NCI-H187 (cell line): ENCODE measurements around the gene UGT1A1.

Source experiments
- DNase-seq, 2 experiments: peaks; one replicate each; lab custom pipeline; 2025; lab: John Stamatoyannopoulos, UW

Gene UGT1A1

GRCh38 chr2:233796254-233796653 lies 36.2 kb downstream of the UGT1A1 start:
- DNase-seq = no peak

- DNase-seq = no peak
Observed at GRCh38 chr2:233798335-233799086, 38.4 kb downstream of the UGT1A1 start.

GRCh38 chr2:233799087-233799665 lies 39.1 kb downstream of the UGT1A1 start:
- DNase-seq = no peak

GRCh38 chr2:233799716-233800115 lies 39.6 kb downstream of the UGT1A1 start:
- no peak for DNase-seq

- no peak for DNase-seq
Observed at GRCh38 chr2:233800208-233800607, 40.1 kb downstream of the UGT1A1 start.

DNA sequence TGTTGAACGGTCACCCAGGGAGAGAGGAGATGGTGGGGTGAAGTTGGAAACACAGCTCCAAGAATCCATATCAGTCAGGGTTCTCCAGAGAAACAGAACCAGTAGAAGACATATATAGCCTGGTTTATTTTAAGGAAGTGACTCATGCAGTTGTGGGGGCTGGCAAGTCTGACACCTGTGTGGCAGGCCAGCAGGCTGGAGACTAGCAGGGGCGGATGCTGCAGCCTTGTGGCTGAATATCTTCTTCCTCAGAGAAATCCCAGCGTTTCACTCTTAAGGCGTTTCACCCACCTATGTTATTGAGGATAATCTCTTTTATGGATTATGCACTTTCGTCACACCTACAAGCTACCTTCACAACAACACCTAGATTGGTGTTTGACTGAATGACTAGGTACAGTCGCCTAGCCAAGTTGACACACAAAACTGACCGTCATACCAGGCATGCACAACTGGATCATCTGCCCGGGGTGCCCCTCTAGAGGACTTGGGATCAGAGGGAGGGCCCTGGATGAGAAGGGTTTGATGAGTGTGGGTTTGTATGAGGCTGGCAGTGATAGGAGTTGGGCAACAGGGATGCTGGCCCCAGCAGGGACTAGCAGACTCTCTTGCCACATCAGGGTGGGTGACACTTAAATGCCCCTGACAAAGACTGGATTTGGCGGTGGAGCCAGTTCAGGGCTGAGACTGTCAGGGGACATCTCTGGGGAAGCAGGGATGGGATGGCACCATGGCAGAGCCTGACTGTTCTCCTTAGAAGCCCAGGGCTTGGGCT lies 41.5 kb downstream of the UGT1A1 start:
- DNase-seq = no peak

DNA sequence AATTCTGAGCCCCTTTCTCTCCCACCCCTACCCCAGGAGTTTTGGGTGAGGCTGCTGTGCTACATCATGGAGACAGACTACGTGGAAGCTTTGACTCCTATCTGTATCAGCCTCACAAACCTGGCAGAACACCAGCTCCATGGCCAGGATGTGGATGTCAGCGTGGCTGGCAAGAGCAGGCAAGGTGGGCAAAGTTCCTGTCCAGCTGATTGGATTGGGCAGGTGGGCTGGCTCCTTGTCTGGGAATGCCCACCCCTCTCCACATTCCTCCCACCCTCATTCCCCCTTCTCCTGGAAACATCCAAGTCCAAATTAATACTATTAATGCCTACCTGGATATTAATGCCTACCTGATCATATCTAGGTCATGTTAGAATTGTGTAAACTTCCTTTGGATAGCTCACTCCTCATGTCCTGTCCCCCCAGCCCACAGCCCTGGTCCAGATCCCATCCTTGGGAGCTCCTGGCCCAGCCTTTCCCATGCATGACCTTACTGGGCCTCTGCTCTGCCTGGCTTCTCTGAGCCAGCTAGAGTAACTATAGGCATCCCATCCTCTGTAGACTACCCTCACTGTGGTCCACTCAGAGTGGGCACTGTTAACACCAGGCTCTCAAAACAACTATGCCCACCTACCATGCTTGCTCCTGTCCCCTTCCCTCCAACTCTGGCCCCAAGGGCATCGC lies 42.2 kb downstream of the UGT1A1 start:
- no peak for DNase-seq

DNA sequence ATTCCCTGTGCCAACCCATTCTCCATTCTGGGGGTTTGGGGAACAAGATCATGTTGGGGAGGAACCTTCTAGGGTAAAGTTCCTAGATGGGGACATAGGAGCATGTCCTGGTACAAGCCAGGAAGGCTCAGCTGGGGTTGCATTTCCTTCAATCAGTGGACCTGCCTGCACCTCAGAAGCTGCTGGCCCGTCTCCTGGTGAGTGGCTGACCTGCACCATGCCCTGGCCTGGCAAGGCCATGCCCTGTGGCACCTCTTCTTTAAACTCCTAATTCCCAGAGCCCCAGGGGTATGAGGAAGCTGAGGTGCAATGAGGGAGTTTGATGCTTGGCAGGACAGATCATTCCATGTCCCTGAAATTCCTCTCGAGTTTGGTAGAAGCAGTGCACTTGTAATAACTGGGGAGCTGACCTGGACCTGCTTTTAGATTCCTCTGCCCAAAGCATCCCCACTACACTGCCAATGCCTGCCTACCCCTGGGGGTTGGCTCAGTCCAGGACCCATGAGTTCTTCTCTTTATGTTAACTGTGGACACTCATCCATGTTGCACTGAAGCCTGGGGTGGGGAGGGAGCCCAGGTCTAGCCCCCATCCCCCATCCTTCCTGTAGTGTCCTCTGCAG lies 43.3 kb downstream of the UGT1A1 start:
- DNase-seq = no peak

GRCh38 chr2:233803994-233804393 lies 43.9 kb downstream of the UGT1A1 start:
- no peak for DNase-seq

- DNase-seq = no peak
Observed at GRCh38 chr2:233807215-233807865, 47.3 kb downstream of the UGT1A1 start.

GRCh38 chr2:233807966-233808935 lies 48.2 kb downstream of the UGT1A1 start:
- no peak for DNase-seq

DNA sequence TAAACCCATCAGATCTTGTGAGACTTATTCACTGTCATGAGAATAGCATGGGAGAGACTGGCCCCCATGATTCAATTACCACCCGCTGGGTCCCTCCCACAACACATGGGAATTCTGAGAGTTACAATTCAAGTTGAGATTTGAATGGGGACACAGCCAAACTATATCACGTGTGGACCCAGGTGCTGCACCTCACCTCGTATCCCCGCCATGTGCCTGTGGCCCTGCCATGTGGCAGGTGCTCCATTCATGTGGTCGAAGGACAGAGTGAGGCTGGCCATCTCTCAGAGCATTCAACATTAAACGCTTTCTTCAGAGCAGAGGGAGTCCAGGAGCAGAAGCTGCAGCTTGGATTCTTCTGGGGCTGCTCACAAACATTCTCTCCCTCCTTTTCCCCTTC lies 50.3 kb downstream of the UGT1A1 start:
- DNase-seq = no peak

DNA sequence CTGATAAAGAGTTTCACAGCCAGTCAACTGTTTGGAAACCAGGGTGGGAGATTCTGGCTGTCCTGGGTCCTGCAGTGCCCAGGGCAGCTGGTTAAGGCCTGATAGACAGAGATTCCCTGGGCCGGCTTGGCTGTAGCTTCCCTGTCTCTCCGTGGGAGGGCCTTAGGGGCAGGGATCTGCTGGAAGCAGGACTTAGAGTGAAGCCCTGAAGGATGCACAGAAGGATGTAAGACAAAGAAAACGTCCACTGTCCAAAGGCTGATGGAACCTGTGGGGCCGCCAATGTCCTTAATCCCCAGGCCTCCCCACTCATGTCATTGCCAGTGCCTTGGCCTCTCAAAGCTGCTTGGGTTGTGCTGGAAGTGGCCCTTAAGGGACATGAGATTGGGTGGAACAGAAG lies 51.0 kb downstream of the UGT1A1 start:
- no peak for DNase-seq

GRCh38 chr2:233811732-233812131 lies 51.7 kb downstream of the UGT1A1 start:
- DNase-seq = no peak

DNA sequence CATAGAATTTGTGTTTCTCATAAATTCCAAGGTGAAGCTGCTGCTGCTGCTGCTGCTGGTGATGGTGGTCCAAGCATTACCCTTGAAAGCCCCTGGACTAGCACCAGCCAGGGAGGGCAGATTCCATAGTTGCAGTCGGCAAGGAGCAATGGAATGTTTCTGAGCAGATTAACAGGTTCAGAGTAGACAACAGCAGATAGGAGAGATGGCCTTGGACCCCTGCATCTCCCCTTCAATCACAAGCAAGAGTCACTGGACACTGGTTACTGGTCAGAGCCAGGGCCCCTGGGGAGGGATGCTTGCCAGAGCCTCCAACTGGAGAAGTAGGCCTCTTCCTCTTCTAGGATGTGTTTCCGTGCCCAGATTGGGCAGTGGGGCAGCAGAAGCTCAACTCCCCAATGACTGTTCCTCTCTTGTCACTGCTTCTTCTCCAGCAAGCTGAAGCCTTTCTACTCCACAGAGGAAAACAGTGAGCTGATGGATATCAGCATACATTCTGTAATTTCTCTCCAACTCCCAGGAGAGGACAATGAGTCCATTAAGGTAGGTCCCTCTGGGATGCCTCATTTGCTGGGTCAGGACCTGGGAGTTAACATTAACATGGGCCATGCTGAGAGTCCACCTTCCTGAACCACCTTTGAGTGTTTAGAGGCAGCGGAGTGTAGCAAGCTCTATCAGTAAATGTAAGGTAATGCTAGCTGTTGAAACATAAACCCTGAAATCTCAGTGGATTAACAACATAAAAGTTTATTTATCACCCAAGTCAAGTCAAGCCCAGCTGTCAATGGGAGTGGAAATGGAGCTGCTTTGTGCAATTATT lies 53.4 kb downstream of the UGT1A1 start:
- no peak for DNase-seq

GRCh38 chr2:233814056-233814835 lies 54.2 kb downstream of the UGT1A1 start:
- no peak for DNase-seq

GRCh38 chr2:233815861-233816260 lies 55.8 kb downstream of the UGT1A1 start:
- no peak for DNase-seq

- DNase-seq = no peak
Observed at GRCh38 chr2:233816334-233816733, 56.3 kb downstream of the UGT1A1 start.

- DNase-seq = no peak
Observed at GRCh38 chr2:233816771-233817170, 56.7 kb downstream of the UGT1A1 start.
